Uterus (tissue), 4 donors: Measurements from ENCODE around the gene DENND1A. TPM values are rescaled to one million over a fixed set of nuclear protein-coding genes. Genes with fewer than 3 reads are reported as not detected.

Experiments
- DNase-seq, 2 donors: peaks; one replicate each; pipeline ENCODE4 v3.0.0-alpha.2; 2019 to 2020
- H3K27ac ChIP-seq, 2 donors: fragments of 200-600 bp; sonication (generic); 1 replicate in 1 of 2; 2 replicates in 1 of 2; pipeline ENCODE4 v1.5.1; 2016 to 2018
- H3K27me3 ChIP-seq, 2 donors: fragments of 200-600 bp; sonication (generic); one replicate each; pipeline ENCODE4 v1.5.1; 2018 to 2019; ENCODE audit warnings: control low read depth in 1 of 2
- H3K36me3 ChIP-seq, 2 donors: fragments of 200-600 bp; sonication (generic); one replicate each; pipeline ENCODE4 v1.5.1; 2019; ENCODE audit warnings: control low read depth in 1 of 2
- H3K4me1 ChIP-seq, 2 donors: fragments of 200-600 bp; sonication (generic); one replicate each; pipeline ENCODE4 v1.5.1; 2018 to 2019; ENCODE audit warnings: control low read depth in 1 of 2
- H3K4me3 ChIP-seq, 2 donors: fragments of 200-600 bp; sonication (generic); 1 replicate in 1 of 2; 2 replicates in 1 of 2; pipeline ENCODE4 v1.5.1; 2018 to 2019; ENCODE audit warnings: mild to moderate bottlenecking in 1 of 2
- H3K9me3 ChIP-seq, 2 donors: fragments of 200-600 bp; sonication (generic); one replicate each; pipeline ENCODE4 v1.5.1; 2019; ENCODE audit warnings: control low read depth in 1 of 2
- POLR2A ChIP-seq, 2 donors: fragments of 450-650 bp; IDR thresholded peaks; one replicate each; pipeline ENCODE4 v1.6.1; 2016; ENCODE audit warnings: antibody characterized with exemption in 2 of 2, mild to moderate bottlenecking in 1 of 2, moderate library complexity in 1 of 2
- intact Hi-C: fragments of 100-400 bp; cut with DNase I; formaldehyde crosslinking; loops from one replicate; pipeline ENCODE4 v1.15.1; 2023; ENCODE audit warnings: low total_unique reads
- total RNA-seq, 4 donors: library from RNA; depleted of rRNA in 3 of 4; stranded (reverse); fragments of >200 nt in 3 of 4; gene quantifications; one replicate each; pipeline versions ENCODE4 v1.1.0 to v1.2.4, GENCODE V29; 2014 to 2023
- TF ChIP-seq, protein P1 (sequence below), 4 experiments: fragments of 200-600 bp in 2 of 4; fragments of 450-650 bp in 2 of 4; sonication (generic) in 2 of 4; IDR thresholded peaks; one replicate each; pipeline ENCODE4 v1.5.1; 2016 to 2019; ENCODE audit warnings: antibody characterized with exemption in 4 of 4, mild to moderate bottlenecking in 2 of 4, moderate library complexity in 1 of 4
- donor health status: DM: yes; HTN: yes; CAD: no.

The DENND1A gene
- total RNA-seq, 4 donors from 2014 or later = 10.8 to 34.5 (median 22.6) TPM

DNA sequence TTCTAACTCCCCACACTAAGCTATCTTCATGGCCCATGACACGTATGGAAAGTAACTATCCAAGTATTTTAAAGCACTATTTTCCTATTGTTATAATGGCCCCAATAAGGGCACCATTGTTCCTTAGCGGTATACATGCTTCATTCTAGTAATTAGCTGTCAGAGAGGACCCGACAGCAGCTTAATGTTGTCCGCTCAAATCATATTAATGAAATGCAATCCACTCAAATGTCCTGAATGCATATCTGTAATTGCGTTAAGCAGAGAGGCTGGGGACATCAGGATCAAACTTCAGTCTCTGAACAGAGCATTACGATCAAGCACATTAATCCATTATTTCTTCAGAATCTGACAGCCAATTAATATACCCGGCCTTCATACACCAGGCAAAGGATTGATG, 434.2 kb downstream of the DENND1A start:
- H3K4me3 ChIP-seq = no peak overlapping the region
- H3K36me3 ChIP-seq = no peaks in the 10 kb centered on the region
- no peak for DNase-seq
- H3K27me3 ChIP-seq = no peaks in the 10 kb centered on the region
- intact Hi-C loops = no loop called here
- no peaks in the 10 kb centered on the region for H3K9me3 ChIP-seq
- no peaks in the 10 kb centered on the region for H3K4me1 ChIP-seq
- TF ChIP-seq POLR2A (IDR thresholded peaks at IDR 0.05) = no peak
- TF ChIP-seq, protein P1, sequence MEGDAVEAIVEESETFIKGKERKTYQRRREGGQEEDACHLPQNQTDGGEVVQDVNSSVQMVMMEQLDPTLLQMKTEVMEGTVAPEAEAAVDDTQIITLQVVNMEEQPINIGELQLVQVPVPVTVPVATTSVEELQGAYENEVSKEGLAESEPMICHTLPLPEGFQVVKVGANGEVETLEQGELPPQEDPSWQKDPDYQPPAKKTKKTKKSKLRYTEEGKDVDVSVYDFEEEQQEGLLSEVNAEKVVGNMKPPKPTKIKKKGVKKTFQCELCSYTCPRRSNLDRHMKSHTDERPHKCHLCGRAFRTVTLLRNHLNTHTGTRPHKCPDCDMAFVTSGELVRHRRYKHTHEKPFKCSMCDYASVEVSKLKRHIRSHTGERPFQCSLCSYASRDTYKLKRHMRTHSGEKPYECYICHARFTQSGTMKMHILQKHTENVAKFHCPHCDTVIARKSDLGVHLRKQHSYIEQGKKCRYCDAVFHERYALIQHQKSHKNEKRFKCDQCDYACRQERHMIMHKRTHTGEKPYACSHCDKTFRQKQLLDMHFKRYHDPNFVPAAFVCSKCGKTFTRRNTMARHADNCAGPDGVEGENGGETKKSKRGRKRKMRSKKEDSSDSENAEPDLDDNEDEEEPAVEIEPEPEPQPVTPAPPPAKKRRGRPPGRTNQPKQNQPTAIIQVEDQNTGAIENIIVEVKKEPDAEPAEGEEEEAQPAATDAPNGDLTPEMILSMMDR (IDR thresholded peaks at IDR 0.05) = no peak
- H3K27ac ChIP-seq = no peak overlapping the region

DNA sequence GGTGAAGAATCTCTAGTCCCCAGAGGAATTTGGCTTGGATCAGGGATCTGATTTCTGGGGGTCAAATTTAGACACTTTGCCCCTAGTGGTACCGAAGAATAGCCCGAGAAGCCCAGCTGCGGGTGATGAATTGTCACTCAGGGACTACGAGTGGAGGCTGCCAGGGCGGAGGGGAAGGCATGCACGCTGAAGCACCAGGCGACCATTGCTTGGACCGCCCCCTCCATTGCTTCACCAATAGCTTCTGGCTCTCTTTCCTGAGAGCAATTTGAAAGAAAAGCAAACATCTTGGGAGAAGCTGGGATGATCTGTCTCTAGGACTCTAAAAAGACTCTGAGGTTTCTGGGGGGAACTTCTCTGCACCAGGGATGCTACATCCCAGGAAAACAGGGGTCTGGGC, 436.3 kb downstream of the DENND1A start:
- TF ChIP-seq, protein P1 (IDR thresholded peaks at IDR 0.05) = no peak
- TF ChIP-seq POLR2A (IDR thresholded peaks at IDR 0.05) = no peak
- Histone ChIP-seq H3K4me1 (no peaks in the 10 kb centered on the region), H3K27me3 (no peaks in the 10 kb centered on the region), H3K4me3 (no peak overlapping the region), H3K27ac (no peak overlapping the region), H3K36me3 (no peaks in the 10 kb centered on the region), H3K9me3 (no peaks in the 10 kb centered on the region)
- intact Hi-C loops = no loop called here
- DNase-seq = no peak

DNA sequence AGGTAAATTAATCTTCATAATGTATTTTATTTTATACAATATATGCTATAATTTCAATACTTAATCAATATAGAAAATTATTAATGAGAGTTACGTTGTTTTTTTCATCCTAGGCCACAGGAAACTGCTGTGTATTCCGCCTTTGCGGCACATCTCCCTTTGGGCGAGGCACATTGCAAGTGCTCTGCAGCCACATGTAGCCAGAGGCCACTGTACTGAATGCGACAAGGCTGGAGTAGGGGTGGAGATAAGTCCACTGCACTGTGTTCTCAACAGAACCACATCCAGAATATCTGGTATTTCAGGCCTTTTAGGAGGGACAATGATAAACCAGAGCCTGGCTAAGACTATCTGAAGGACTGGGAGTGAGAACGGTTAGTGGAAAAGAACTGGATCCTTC, 439.2 kb downstream of the DENND1A start:
- Histone ChIP-seq H3K36me3 (no peaks in the 10 kb centered on the region), H3K9me3 (no peaks in the 10 kb centered on the region), H3K4me1 (no peaks in the 10 kb centered on the region), H3K27me3 (no peaks in the 10 kb centered on the region), H3K4me3 (no peak overlapping the region), H3K27ac (no peak overlapping the region)
- TF ChIP-seq POLR2A (IDR thresholded peaks at IDR 0.05) = no peak
- TF ChIP-seq, protein P1 (IDR thresholded peaks at IDR 0.05) = no peak
- intact Hi-C loops = no loop called here
- DNase-seq = no peak

DNA sequence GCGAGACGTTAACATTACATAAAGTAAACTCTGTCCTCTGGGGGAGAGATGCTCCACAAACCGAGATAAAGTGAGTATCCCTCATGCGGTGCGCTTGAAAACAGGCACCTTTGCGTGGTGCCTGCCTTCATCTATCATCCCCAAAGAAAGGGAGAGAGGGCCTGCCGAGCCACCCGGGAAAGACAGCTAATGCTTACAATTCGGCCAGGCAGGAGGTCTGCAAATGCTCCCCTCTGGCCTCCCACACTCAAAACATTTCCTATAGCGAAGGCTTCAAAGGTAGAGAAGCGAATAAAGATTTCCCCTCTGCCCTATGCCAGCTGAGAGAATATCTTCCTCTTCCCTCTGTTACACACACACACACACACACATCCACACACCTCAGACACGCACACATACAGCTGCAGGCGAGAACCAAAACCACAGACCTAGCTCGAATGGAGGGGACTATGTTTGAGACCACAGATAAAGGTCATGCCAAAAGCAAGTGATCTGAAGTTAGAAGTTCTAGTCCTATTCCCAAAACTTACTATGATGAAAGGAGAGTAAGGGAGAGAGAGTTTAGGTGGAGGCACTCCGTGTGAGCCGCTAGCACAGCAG, 441.1 kb downstream of the DENND1A start:
- intact Hi-C loops = no loop called here
- Histone ChIP-seq H3K4me3 (no peak overlapping the region), H3K36me3 (no peaks in the 10 kb centered on the region), H3K27ac (no peak overlapping the region), H3K9me3 (no peaks in the 10 kb centered on the region), H3K27me3 (no peaks in the 10 kb centered on the region), H3K4me1 (no peaks in the 10 kb centered on the region)
- TF ChIP-seq, protein P1 (IDR thresholded peaks at IDR 0.05) = no peak
- TF ChIP-seq POLR2A (IDR thresholded peaks at IDR 0.05) = no peak
- no peak for DNase-seq

DNA sequence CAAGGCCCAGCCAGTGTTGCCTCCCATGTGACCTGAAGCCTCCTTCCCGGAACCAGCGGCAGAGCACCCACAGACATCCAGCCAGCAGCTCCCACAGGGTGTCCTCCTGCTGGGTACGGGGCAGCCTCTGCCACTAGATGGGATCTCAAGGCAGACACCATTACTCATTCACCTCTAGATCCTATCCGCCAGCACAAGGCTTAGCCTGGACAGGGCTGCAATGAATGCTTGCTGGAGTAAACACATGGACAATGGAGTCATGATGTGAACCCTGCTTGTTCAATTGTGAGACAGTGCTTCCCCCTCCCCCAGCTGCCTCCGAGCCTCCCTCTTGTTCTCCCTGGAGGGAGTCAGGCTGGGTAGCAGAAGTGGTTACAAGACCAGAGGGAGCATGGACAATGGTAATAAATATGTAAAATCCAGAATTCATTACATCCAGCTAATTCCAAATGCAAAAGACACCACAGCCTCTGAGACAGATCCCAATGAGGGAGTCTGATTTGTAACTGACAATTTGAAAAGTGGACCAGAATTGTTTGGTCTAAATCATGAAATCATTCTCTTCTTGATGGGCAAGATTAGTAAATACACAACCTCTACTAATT, 441.9 kb downstream of the DENND1A start:
- Histone ChIP-seq H3K36me3 (no peaks in the 10 kb centered on the region), H3K4me1 (no peaks in the 10 kb centered on the region), H3K27ac (no peak overlapping the region), H3K4me3 (no peak overlapping the region), H3K9me3 (no peaks in the 10 kb centered on the region), H3K27me3 (no peaks in the 10 kb centered on the region)
- no peak for DNase-seq
- intact Hi-C loops = no loop called here
- no peak for TF ChIP-seq POLR2A (IDR thresholded peaks at IDR 0.05)
- TF ChIP-seq, protein P1 (IDR thresholded peaks at IDR 0.05) = no peak
